Keratinocyte (primary cell): Measurements from ENCODE around the gene TMEM221.
A peak's percentile ranks its signal among the peaks of the same experiment; 100 is the strongest.

ENCODE experiments used
- EZH2 ChIP-seq: IDR thresholded peaks from one replicate; pipeline ENCODE4 v1.6.1; 2012; ENCODE audit warnings: inconsistent platforms, mild to moderate bottlenecking, low read length, moderate library complexity
- TF ChIP-seq, protein P1 (sequence below), 3 experiments: IDR thresholded peaks in 1 of 3; conservative IDR thresholded peaks in 1 of 3; optimal IDR thresholded peaks in 1 of 3; 2 replicates in 2 of 3; 3 replicates in 1 of 3; pipeline versions ENCODE3 to v1.5.1; 2011; ENCODE audit warnings: low read length in 3 of 3, mild to moderate bottlenecking in 3 of 3, moderate library complexity in 2 of 3, control low read depth in 1 of 3, inconsistent platforms in 1 of 3; ENCODE audit not compliant: insufficient read depth in 2 of 3; ENCODE audit errors: extremely low read depth in 1 of 3

DNA sequence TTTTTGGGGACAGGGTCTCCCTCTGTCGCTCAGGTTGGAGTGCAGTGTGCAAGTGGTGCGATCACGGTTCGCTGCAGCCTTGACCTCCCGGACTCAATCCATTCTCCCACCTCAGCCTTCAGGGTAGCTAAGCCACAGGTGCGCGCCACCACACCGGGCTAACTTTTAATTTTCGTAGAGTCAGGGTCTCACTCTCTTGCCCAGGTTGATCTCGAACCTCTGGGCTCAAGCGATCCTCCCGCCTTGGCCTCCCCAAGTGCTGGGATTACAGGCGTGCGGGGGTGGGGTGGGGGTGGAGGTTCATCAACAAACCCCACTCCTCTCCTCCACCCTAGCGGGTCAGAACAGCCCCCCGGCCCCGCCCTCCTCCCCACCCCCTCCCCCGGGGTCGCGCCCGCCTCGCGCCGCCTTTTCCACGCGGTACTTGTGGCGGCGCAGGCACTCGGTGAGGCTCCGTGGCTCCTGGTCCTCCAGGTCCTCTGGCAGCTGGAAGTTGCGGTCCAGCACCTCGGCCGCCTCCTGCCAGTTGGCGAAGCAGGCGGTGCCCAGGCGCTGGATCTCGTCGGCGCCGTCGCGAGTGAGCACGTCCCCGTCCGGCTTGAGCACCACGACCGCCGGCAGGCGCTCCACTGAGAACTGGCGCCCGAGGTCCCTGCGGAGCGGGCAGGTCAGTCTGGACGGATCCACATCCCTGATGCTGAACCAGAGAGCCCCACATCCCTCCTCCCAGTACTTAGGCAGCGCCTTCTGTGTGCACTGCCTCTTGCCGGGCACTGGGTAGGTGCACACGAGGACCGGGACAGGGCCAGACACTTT, 7.0 kb upstream of the TMEM221 start:
- TF ChIP-seq EZH2: peak; percentile 52
- TF ChIP-seq, protein P1, sequence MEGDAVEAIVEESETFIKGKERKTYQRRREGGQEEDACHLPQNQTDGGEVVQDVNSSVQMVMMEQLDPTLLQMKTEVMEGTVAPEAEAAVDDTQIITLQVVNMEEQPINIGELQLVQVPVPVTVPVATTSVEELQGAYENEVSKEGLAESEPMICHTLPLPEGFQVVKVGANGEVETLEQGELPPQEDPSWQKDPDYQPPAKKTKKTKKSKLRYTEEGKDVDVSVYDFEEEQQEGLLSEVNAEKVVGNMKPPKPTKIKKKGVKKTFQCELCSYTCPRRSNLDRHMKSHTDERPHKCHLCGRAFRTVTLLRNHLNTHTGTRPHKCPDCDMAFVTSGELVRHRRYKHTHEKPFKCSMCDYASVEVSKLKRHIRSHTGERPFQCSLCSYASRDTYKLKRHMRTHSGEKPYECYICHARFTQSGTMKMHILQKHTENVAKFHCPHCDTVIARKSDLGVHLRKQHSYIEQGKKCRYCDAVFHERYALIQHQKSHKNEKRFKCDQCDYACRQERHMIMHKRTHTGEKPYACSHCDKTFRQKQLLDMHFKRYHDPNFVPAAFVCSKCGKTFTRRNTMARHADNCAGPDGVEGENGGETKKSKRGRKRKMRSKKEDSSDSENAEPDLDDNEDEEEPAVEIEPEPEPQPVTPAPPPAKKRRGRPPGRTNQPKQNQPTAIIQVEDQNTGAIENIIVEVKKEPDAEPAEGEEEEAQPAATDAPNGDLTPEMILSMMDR (optimal IDR thresholded peaks at IDR 0.05 in 1 of 3, IDR thresholded peaks at IDR 0.05 in 1 of 3, conservative IDR thresholded peaks at IDR 0.05 in 1 of 3; ENCODE audit: extremely low read depth in 1 of 3, insufficient read depth in 2 of 3, low read length in 3 of 3): no peak
